Right kidney (tissue), 1 donor: ENCODE data around the gene GPR108.
"Not testable (repeated sequence)": the region's sequence is repeated elsewhere in the genome, so short reads cannot be mapped to it uniquely, and the experiment has no call there.

Source experiments
- DNase-seq: peaks from one replicate; pipeline ENCODE4 v3.0.0-alpha.2; 2016

GPR108 gene

GRCh38 chr19:6762253-6762797, 24.9 kb upstream of the GPR108 start:
- DNase-seq = not testable (repeated sequence)

GRCh38 chr19:6761053-6761676, 23.8 kb upstream of the GPR108 start:
- no peak for DNase-seq

GRCh38 chr19:6760606-6761005, 23.2 kb upstream of the GPR108 start:
- DNase-seq = no peak

- no peak for DNase-seq
Measured at GRCh38 chr19:6754653-6755463, 17.5 kb upstream of the GPR108 start.

- no peak for DNase-seq
Measured at GRCh38 chr19:6754136-6754535, 16.8 kb upstream of the GPR108 start.

GRCh38 chr19:6753178-6754031, 16.0 kb upstream of the GPR108 start:
- peak; percentile 76 for DNase-seq

GRCh38 chr19:6752256-6753177, 15.1 kb upstream of the GPR108 start:
- peak; percentile 62 for DNase-seq

GRCh38 chr19:6751189-6751588, 13.8 kb upstream of the GPR108 start:
- no peak for DNase-seq

- DNase-seq = no peak
Measured at GRCh38 chr19:6750062-6750461, 12.7 kb upstream of the GPR108 start.

GRCh38 chr19:6748543-6748942, 11.2 kb upstream of the GPR108 start:
- DNase-seq = not testable (repeated sequence)

GRCh38 chr19:6745965-6746364, 8.6 kb upstream of the GPR108 start:
- DNase-seq = no peak

- peak; percentile 58 for DNase-seq
Measured at GRCh38 chr19:6744381-6745301, 7.3 kb upstream of the GPR108 start.

GRCh38 chr19:6743714-6744380, 6.5 kb upstream of the GPR108 start:
- no peak for DNase-seq

- no peak for DNase-seq
Measured at GRCh38 chr19:6743066-6743465, 5.7 kb upstream of the GPR108 start.

- DNase-seq = peak; percentile 68
Measured at GRCh38 chr19:6740589-6741343, 3.4 kb upstream of the GPR108 start.

- DNase-seq = peak; percentile 78
Measured at GRCh38 chr19:6739883-6740588, 2.7 kb upstream of the GPR108 start.

- no peak for DNase-seq
Measured at GRCh38 chr19:6739390-6739882, 2.1 kb upstream of the GPR108 start, which contains the start of gene TRIP10. Gene TRIP10 (plus strand): TSS chr19:6739680. CDS start chr19:6739762, 82 bp downstream.

- peak; percentile 82 for DNase-seq
Measured at GRCh38 chr19:6738787-6739389, 1.5 kb upstream of the GPR108 start.
